ENCODE results near the gene GTF2H1. TPM values are rescaled to one million over a fixed set of nuclear protein-coding genes. Genes with fewer than 3 reads are reported as not detected.

The GTF2H1 gene
- total and polyA plus RNA-seq, 9 of the 15 experiments (the other 6 are each of a cell fraction or from before 2014, with no cell fraction given), result 56.9 to 126 (median 92.1) TPM

GRCh38 chr11:18395735-18396504, 73.6 kb downstream of the GTF2H1 start (continued):
- no peak for TF ChIP-seq SMAD3 (CRISPR knock-in tag; conservative IDR thresholded peaks at IDR 0.05)
- TF ChIP-seq CEBPB (tag; IDR thresholded peaks at IDR 0.05), result no peak; the same call in 1 of the 2 replicates
- TF ChIP-seq FOXK1 (CRISPR knock-in tag; IDR thresholded peaks at IDR 0.05; ENCODE audit: borderline replicate concordance), result no peak
- TF ChIP-seq XRCC3 (IDR thresholded peaks at IDR 0.05), result no peak
- TF ChIP-seq EP300 (IDR thresholded peaks at IDR 0.05; ENCODE audit: low read length), result peak; percentile 53
- no peak for TF ChIP-seq GATA2 (CRISPR knock-in tag; IDR thresholded peaks at IDR 0.05)
- TF ChIP-seq NR4A1 (CRISPR knock-in tag; IDR thresholded peaks at IDR 0.05), result no peak
- TF ChIP-seq NR4A1 (tag; IDR thresholded peaks at IDR 0.05), result no peak
- TF ChIP-seq ZNF830 (CRISPR knock-in tag; IDR thresholded peaks at IDR 0.05), result no peak
- TF ChIP-seq ZBTB17 (CRISPR knock-in tag; IDR thresholded peaks at IDR 0.05), result no peak
- peak; percentile 42 to 45; a peak in 1 of 4 replicates for TF ChIP-seq SIN3A (IDR thresholded peaks at IDR 0.05; ENCODE audit: borderline replicate concordance in 2 of 2, control insufficient read depth in 1 of 2, low read depth in 2 of 2, low read length in 2 of 2)
- no peak for TF ChIP-seq ZNF589 (CRISPR knock-in tag; IDR thresholded peaks at IDR 0.05; ENCODE audit: low read depth)
- TF ChIP-seq HIVEP1 (CRISPR knock-in tag; IDR thresholded peaks at IDR 0.05), result no peak
- no peak for TF ChIP-seq ZNF232 (CRISPR knock-in tag; IDR thresholded peaks at IDR 0.05)
- peak; percentile 40; the same call in 1 of the 2 replicates for TF ChIP-seq HMBOX1 (IDR thresholded peaks at IDR 0.05)
- no peak for TF ChIP-seq MBD2 (IDR thresholded peaks at IDR 0.05; ENCODE audit: borderline replicate concordance, low read depth)
- peak; percentile 68 to 78 for TF ChIP-seq MAZ (CRISPR knock-in tag; conservative IDR thresholded peaks at IDR 0.05 in 1 of 2, IDR thresholded peaks at IDR 0.05 in 1 of 2)
- no peak for TF ChIP-seq PHF20 (IDR thresholded peaks at IDR 0.05; ENCODE audit: partially characterized antibody)
- no peak for TF ChIP-seq IRF2 (CRISPR knock-in tag; IDR thresholded peaks at IDR 0.05)
- TF ChIP-seq HDAC8 (tag; IDR thresholded peaks at IDR 0.05), result no peak
- TF ChIP-seq NCOA6 (IDR thresholded peaks at IDR 0.05), result no peak
- TF ChIP-seq GATAD2A (IDR thresholded peaks at IDR 0.05), result no peak
- TF ChIP-seq ZBTB11 (CRISPR knock-in tag; IDR thresholded peaks at IDR 0.05), result no peak
- no peak for TF ChIP-seq ELF4 (CRISPR knock-in tag; IDR thresholded peaks at IDR 0.05)
- TF ChIP-seq SP1 (CRISPR knock-in tag; IDR thresholded peaks at IDR 0.05), result peak; percentile 76
- TF ChIP-seq NFE2L1 (tag; IDR thresholded peaks at IDR 0.05; ENCODE audit: borderline replicate concordance, low read depth), result no peak
- no peak for TF ChIP-seq ZNF586 (CRISPR knock-in tag; conservative IDR thresholded peaks at IDR 0.05)

Data from K562 (cell line).